Stimulated activated CD4-positive, alpha-beta T cell treated with anti-CD3 and anti-CD28 coated beads, Interleukin-2, amount 100 ng/mL, for 4 hours (primary cell): Measurements from ENCODE around the gene NOVA1.

Experiments
- DNase-seq: peaks from one replicate; pipeline ENCODE4 v3.0.0-alpha.2; 2020; ENCODE audit warnings: low read depth

Gene NOVA1

GRCh38 chr14:26589925-26590324 is 7.9 kb downstream of the NOVA1 start:
- no peak for DNase-seq

GRCh38 chr14:26577711-26578110 is 20.1 kb downstream of the NOVA1 start:
- DNase-seq: no peak

GRCh38 chr14:26554069-26554772 is 43.6 kb downstream of the NOVA1 start:
- no peak for DNase-seq

- DNase-seq: no peak
These were observed 48.3 kb downstream of the NOVA1 start for GRCh38 chr14:26549571-26549970.

GRCh38 chr14:26548406-26548805 is 49.4 kb downstream of the NOVA1 start:
- DNase-seq: no peak

GRCh38 chr14:26538176-26538575 is 59.7 kb downstream of the NOVA1 start:
- DNase-seq: no peak

GRCh38 chr14:26531894-26532293 is 65.9 kb downstream of the NOVA1 start:
- DNase-seq: no peak

- DNase-seq: no peak
These were observed 69.2 kb downstream of the NOVA1 start for GRCh38 chr14:26528415-26529182.

- no peak for DNase-seq
These were observed 70.7 kb downstream of the NOVA1 start for GRCh38 chr14:26527095-26527494.

- DNase-seq: no peak
These were observed 71.7 kb downstream of the NOVA1 start for GRCh38 chr14:26526137-26526536.

- no peak for DNase-seq
These were observed 72.7 kb downstream of the NOVA1 start for GRCh38 chr14:26525085-26525484.

GRCh38 chr14:26522967-26523366 is 74.9 kb downstream of the NOVA1 start:
- DNase-seq: no peak

- no peak for DNase-seq
These were observed 80.1 kb downstream of the NOVA1 start for GRCh38 chr14:26517771-26518170.

GRCh38 chr14:26500028-26500427 is 97.8 kb downstream of the NOVA1 start:
- DNase-seq: no peak

- no peak for DNase-seq
These were observed 98.3 kb downstream of the NOVA1 start for GRCh38 chr14:26499546-26499945.

- DNase-seq: no peak
These were observed 110.9 kb downstream of the NOVA1 start for GRCh38 chr14:26486922-26487321.

GRCh38 chr14:26484562-26484961 is 113.3 kb downstream of the NOVA1 start:
- DNase-seq: no peak

GRCh38 chr14:26478967-26479366 is 118.9 kb downstream of the NOVA1 start:
- no peak for DNase-seq

- DNase-seq: no peak
These were observed 131.0 kb downstream of the NOVA1 start for GRCh38 chr14:26466862-26467261.

GRCh38 chr14:26463136-26463535 is 134.7 kb downstream of the NOVA1 start:
- no peak for DNase-seq

GRCh38 chr14:26454105-26454504 is 143.7 kb downstream of the NOVA1 start:
- no peak for DNase-seq

- no peak for DNase-seq
These were observed 149.5 kb downstream of the NOVA1 start for GRCh38 chr14:26448181-26448855.

- DNase-seq: no peak
These were observed 153.0 kb downstream of the NOVA1 start for GRCh38 chr14:26444822-26445221.
